ENCODE data around the gene SNRNP27.
"Not testable (repeated sequence)": the region's sequence is repeated elsewhere in the genome, so short reads cannot be mapped to it uniquely, and the experiment has no call there.

The SNRNP27 gene

GRCh38 chr2:69946351-69947324, 52.9 kb downstream of the SNRNP27 start:
- DNase-seq (ENCODE audit: low read depth in 2 of 2): peak in 1 of 2 donors; percentile 43

- no peak for DNase-seq (ENCODE audit: low read depth in 2 of 2)
These were observed 53.7 kb downstream of the SNRNP27 start for GRCh38 chr2:69947325-69947931.

GRCh38 chr2:69948032-69948962, 54.5 kb downstream of the SNRNP27 start:
- DNase-seq (ENCODE audit: low read depth in 2 of 2): no peak

- no peak for DNase-seq (ENCODE audit: low read depth in 2 of 2)
These were observed 55.3 kb downstream of the SNRNP27 start for GRCh38 chr2:69948963-69949645.

- DNase-seq (ENCODE audit: low read depth in 2 of 2): no peak
These were observed 56.5 kb downstream of the SNRNP27 start for GRCh38 chr2:69950241-69950640.

GRCh38 chr2:69950671-69951070, 56.9 kb downstream of the SNRNP27 start:
- not testable (repeated sequence) for DNase-seq (ENCODE audit: low read depth in 2 of 2)

GRCh38 chr2:69952336-69953115, 58.8 kb downstream of the SNRNP27 start:
- DNase-seq (ENCODE audit: low read depth in 2 of 2): no peak

- no peak for DNase-seq (ENCODE audit: low read depth in 2 of 2)
These were observed 60.3 kb downstream of the SNRNP27 start for GRCh38 chr2:69954084-69954483.

Data from stimulated activated CD4-positive, alpha-beta T cell treated with anti-CD3 and anti-CD28 coated beads, Interleukin-1b, Interleukin-23, amount 100 ng/mL, for 4 hours (primary cell).